Cerebellar nuclear complex (tissue), 1 donor: ENCODE measurements around the gene NPTXR.
"Not testable (repeated sequence)": the region's sequence is repeated elsewhere in the genome, so short reads cannot be mapped to it uniquely, and the experiment has no call there.

ENCODE experiments used
- DNase-seq, 2 experiments: peaks; one replicate each; lab custom pipeline; 2025; lab: John Stamatoyannopoulos, UW

NPTXR gene

GRCh38 chr22:38868886-38869381 lies 25.1 kb upstream of the NPTXR start:
- DNase-seq, result peak in 1 of 2 experiments; percentile 23

DNA sequence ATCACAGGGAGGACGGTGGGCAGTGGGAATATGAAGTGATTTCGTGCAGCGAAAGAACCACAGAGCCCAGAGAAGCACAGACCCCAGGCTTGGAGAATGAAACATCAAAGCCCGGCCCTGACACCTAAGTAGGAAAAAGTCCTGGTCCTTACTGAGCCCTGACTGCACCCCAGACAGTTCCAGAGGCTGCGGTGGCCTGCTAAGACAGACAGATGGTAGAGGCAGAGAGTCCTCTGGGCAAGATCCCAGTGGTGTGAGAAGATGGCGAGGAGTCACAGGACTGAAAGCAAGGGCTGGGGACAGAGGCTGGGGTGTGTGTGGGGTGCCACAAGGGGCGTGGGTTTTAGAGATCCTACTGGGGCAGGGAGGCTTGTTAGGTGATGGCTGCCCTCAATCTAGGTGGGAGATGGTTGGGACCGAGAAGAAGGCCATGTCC lies 24.5 kb upstream of the NPTXR start:
- no peak for DNase-seq

DNA sequence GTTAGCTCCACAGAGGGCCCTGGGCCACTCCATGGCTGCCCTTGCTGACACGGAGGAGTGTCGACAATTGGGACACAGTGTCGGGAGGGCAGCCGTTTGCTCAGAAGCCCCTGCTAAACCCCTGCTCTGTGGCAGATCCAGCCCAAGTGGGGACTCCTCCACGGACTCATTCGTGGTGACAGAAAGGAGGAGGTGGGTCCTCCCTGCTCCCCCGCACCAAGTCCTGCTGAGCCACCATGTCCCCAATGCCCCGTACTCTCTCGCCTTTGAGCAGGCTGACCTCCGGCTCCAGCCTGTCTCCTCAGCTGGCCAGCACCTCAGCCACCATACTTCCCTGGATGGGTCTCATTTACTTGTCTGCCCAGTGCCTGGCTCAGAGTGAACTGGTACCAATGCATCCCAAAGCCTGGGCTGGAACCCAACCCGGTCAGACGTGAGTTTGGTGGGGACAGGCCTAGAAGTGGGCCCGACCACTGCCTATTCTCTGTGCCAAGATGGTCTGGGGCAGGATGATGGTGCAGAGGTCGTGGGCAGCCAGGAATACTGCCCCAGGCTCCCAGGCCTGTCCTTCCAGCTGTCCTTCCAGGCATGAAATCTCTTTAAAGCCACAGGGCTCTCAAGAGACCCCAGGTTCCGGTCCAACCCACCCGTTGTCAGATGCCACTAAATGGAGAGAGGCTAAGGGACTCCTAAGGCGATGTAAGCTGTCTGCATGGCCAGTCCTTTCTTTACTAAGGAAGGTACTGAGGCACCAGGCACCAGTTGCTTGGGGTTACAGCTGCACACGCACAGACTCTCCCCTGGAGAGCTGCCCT lies 23.9 kb upstream of the NPTXR start:
- no peak for DNase-seq

- DNase-seq, result no peak
These were observed 23.3 kb upstream of the NPTXR start for GRCh38 chr22:38867124-38867455.

- DNase-seq, result no peak
These were observed 22.7 kb upstream of the NPTXR start for GRCh38 chr22:38866399-38867123.

DNA sequence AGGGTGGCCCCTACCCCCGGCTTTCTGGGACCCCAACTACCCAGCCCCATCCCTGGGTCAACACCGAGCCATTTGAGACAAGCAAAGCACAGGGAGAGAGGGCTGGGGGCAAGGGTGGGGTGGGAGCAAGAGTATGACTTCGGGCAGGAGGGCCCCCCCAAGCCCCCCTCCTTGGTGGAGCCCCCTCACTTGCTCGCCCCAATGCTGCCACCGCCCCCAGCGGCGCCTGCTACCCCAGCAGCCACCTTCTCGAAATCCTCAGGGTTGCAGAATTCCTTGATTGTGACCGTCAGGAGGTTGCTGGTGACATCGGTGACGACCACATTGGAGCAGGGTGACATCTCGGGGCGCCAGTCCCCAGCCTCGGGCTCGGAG lies 22.2 kb upstream of the NPTXR start:
- DNase-seq, result no peak

DNA sequence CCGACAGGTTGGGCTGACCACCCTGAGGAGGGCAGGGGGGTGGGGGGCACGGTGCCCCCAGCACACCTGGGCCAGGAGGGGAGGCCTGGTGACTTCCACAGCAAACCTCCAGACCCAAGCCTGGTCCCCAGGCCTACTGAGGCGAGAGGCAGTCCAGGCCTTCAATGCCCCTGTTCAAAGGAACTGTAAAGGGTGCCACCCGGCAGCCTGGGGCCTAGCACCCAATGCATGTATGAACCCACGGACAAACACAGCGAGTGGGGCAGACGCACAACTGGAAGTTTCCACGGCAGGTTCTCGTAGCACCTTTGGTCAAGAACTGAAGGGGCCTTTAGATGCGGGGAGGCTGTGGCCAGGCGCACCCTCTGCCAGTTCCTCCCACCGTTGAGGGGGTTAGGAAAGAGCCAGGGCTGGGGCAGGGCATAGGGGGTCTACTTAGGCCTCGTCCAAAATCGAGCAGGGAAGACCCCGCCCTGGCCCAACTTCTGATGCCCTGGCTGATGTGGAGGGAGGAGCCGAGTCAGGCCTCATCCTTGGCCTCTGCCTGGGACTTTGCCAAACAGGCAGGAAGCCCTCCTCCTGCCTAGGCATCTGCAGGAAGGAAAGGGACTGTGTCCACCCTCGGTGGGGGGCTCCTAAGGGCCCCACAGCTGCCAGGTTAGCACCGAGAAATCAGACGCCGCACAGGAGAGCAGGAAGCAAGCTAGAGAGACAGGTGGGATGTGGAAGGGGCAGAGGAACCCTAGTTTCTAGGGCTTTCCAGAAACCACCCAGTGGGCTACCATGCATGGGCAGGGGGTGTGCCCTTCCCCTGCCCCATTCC lies 21.6 kb upstream of the NPTXR start:
- no peak for DNase-seq

GRCh38 chr22:38864361-38865191 lies 20.7 kb upstream of the NPTXR start:
- no peak for DNase-seq

DNA sequence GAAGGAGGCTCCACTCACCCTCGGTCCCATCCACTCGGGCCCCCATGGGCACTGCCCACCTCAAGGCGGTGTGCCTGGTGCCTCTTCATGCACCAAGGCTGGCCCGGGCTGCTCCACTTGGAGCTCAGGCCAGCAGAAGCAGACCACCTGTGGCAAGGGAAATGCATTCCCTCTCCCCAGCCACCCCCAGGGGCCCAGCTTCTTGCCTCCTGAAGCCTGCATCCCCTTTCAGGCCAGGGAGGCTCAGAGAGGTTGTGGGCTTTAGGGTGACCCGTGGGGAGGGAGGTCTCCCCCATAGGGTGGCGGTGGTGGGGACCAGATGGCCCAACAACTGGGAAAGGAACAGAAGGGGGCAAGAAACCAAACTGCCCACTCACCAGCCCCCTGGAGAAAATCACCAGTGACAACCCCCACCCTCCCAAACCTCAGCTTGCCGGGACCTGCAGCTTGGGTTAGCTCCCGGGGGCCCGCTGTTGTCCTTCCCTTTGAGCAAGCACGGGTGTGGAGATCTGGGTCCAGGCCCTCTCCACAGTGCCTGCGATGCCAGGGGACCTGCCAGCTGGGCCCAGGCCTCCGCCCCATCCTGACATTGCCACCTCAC lies 19.8 kb upstream of the NPTXR start:
- DNase-seq, result no peak

- DNase-seq, result no peak
These were observed 18.8 kb upstream of the NPTXR start for GRCh38 chr22:38862375-38863329.

DNA sequence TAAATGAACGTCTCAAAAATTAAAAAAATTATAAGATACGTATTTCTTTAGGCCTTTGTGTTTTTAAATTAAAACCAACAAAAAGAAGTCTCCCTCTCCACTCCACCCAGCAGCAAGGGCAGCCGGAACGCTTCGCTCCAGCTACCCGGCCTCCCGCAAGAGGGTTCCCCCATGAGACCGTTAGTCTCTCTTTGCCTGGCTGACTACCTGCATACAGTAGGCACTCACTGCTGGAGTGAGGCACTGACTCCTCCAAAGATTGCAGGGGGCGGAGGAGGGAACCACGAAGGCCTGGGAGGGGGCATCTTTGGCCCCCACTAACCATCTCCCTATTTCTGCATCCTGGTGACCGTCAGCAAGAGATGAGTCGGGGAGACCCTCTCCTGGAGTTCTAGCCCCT lies 18.1 kb upstream of the NPTXR start:
- DNase-seq, result no peak

GRCh38 chr22:38861170-38861876 lies 17.5 kb upstream of the NPTXR start:
- DNase-seq, result no peak

DNA sequence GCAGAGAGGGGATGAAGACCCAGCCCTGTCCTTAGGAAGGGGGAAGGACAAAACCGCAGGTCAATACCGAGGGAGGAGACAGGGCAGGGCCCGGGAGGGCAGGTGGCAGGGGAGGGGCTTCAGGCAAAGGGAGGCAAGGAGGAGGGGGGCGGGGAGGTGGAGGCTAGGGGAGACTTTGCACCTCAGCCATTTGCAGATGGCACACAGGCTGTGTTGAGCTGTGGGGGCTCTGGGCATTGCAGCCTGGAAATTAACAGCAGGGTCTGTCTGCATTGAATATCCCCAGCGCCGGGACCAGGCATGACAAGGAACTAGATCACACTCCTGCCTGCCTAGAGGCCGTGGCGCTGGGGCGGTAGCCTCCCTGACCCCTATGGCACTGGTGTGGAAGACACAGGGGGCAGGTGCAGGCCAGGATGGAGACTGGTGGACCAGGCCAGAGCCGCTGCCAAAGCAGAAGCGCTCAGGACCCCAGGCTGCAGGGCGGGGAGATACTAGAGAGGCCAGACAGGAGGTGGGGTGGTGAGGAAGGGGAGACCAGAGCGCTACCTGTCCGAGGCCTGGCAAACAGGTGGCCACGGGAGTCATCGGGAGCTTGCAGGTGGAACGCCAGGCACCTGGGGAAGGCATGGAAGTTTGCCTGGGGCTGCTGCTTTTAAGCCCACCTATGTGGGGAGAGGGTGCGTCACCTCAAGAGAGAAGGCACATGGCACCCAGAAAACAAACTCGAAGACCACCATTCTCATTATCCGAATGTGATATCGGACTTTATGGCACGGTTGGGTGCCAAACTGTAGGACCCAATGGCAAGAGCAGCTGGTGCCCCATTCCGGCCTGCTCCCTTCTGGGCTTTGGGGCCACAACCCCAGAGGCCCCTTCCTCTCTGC lies 16.7 kb upstream of the NPTXR start:
- DNase-seq, result no peak

GRCh38 chr22:38859581-38860282 lies 15.9 kb upstream of the NPTXR start:
- DNase-seq, result no peak

- DNase-seq, result no peak
These were observed 14.7 kb upstream of the NPTXR start for GRCh38 chr22:38858492-38858891.

GRCh38 chr22:38854476-38854875 lies 10.6 kb upstream of the NPTXR start:
- not testable (repeated sequence) for DNase-seq

GRCh38 chr22:38853883-38854282 lies 10.1 kb upstream of the NPTXR start:
- not testable (repeated sequence) for DNase-seq

DNA sequence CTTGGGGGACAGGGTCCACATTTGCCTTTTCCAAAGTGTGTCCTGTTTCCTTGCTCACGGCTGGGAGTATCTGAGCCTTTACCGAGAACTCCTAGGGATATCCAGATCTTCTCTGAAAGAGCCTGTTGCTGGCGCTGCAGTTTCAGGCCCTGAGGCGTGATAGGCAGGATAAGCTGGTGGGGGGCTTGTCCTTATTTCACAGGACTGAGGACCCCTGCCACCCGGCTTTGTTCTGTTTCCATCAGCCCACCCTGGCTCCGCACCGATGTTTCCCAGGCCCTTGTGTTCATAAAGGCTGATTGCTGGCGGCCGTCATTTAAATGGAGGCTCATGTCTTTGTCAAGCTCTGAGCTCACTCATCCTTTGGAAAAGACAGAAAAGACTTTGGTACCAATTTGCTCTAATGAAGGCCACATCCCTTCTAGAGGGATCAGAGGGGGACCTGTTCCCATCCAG lies 9.4 kb upstream of the NPTXR start:
- no peak for DNase-seq
